ENCODE data around the gene ADAMTS12. TPM values are rescaled to one million over a fixed set of nuclear protein-coding genes. Genes with fewer than 3 reads are reported as not detected.

The ADAMTS12 gene
- polyA plus RNA-seq, 5 donors: 36.3 to 57.8 (median 55.2) TPM

- no peak for DNase-seq
Measured at GRCh38 chr5:33657804-33658440, 233.9 kb downstream of the ADAMTS12 start.

- peak in 1 of 2 donors; percentile 6 for DNase-seq
Measured at GRCh38 chr5:33657176-33657575, 234.6 kb downstream of the ADAMTS12 start.

GRCh38 chr5:33650911-33651310, 240.9 kb downstream of the ADAMTS12 start:
- no peak for DNase-seq

GRCh38 chr5:33649549-33650482, 242.0 kb downstream of the ADAMTS12 start:
- no peak for DNase-seq

GRCh38 chr5:33641744-33642505, 249.9 kb downstream of the ADAMTS12 start:
- DNase-seq: peak; percentile 8 to 20

- no peak for DNase-seq
Measured at GRCh38 chr5:33639474-33639873, 252.3 kb downstream of the ADAMTS12 start.

GRCh38 chr5:33637011-33637410, 254.8 kb downstream of the ADAMTS12 start:
- DNase-seq: no peak

GRCh38 chr5:33635582-33635981, 256.2 kb downstream of the ADAMTS12 start:
- DNase-seq: no peak

GRCh38 chr5:33633699-33634098, 258.1 kb downstream of the ADAMTS12 start:
- DNase-seq: no peak

GRCh38 chr5:33631786-33632185, 260.0 kb downstream of the ADAMTS12 start:
- no peak for DNase-seq

- no peak for DNase-seq
Measured at GRCh38 chr5:33631139-33631538, 260.7 kb downstream of the ADAMTS12 start.

GRCh38 chr5:33629999-33630398, 261.8 kb downstream of the ADAMTS12 start:
- DNase-seq: no peak

GRCh38 chr5:33628796-33629195, 263.0 kb downstream of the ADAMTS12 start:
- DNase-seq: no peak

- DNase-seq: no peak
Measured at GRCh38 chr5:33621514-33621913, 270.3 kb downstream of the ADAMTS12 start.

- no peak for DNase-seq
Measured at GRCh38 chr5:33614039-33614438, 277.8 kb downstream of the ADAMTS12 start.

GRCh38 chr5:33612386-33612785, 279.4 kb downstream of the ADAMTS12 start:
- no peak for DNase-seq

- no peak for DNase-seq
Measured at GRCh38 chr5:33611877-33612276, 279.9 kb downstream of the ADAMTS12 start.

GRCh38 chr5:33608344-33609041, 283.3 kb downstream of the ADAMTS12 start:
- DNase-seq: peak in 1 of 2 donors; percentile 19

- DNase-seq: no peak
Measured at GRCh38 chr5:33604503-33604902, 287.3 kb downstream of the ADAMTS12 start.

GRCh38 chr5:33601881-33602280, 289.9 kb downstream of the ADAMTS12 start:
- DNase-seq: peak; percentile 23 to 34

- DNase-seq: no peak
Measured at GRCh38 chr5:33595303-33595702, 296.5 kb downstream of the ADAMTS12 start.

GRCh38 chr5:33594006-33594405, 297.8 kb downstream of the ADAMTS12 start:
- DNase-seq: no peak
